Liver (tissue), 9 donors: ENCODE data around the gene BAG5. TPM values are rescaled to one million over a fixed set of nuclear protein-coding genes. Genes with fewer than 3 reads are reported as not detected.

Experiments used
- DNase-seq: peaks from one replicate; pipeline ENCODE4 v3.0.0-alpha.2; 2017; ENCODE audit warnings: low spot score
- H3K27ac ChIP-seq, 2 donors: one replicate each; pipeline ENCODE4 v1.7.0; 2013; ENCODE audit warnings: inconsistent platforms in 2 of 2, low read length in 2 of 2, control low read depth in 1 of 2, low read depth in 1 of 2, mild to moderate bottlenecking in 1 of 2
- H3K27me3 ChIP-seq, 4 donors: one replicate each; pipeline versions ENCODE4 v1.6.1 to v1.7.0; 2013; ENCODE audit warnings: low read length in 3 of 4, inconsistent platforms in 1 of 4, mild to moderate bottlenecking in 1 of 4, moderate library complexity in 1 of 4; ENCODE audit not compliant: control insufficient read depth in 4 of 4, insufficient read depth in 4 of 4
- H3K36me3 ChIP-seq, 4 donors: one replicate each; pipeline versions ENCODE4 v1.6.1 to v1.7.0; 2013; ENCODE audit warnings: low read length in 3 of 4, mild to moderate bottlenecking in 3 of 4, low read depth in 1 of 4, moderate library complexity in 1 of 4; ENCODE audit not compliant: control insufficient read depth in 4 of 4, insufficient read depth in 3 of 4
- H3K4me1 ChIP-seq, 4 donors: one replicate each; pipeline versions ENCODE4 v1.6.1 to v1.7.0; 2013; ENCODE audit warnings: low read length in 3 of 4, mild to moderate bottlenecking in 3 of 4, moderate library complexity in 1 of 4; ENCODE audit not compliant: control insufficient read depth in 4 of 4, insufficient read depth in 4 of 4
- H3K4me3 ChIP-seq, 3 donors: one replicate each; pipeline versions ENCODE4 v1.6.1 to v1.7.0; 2013; ENCODE audit warnings: low read length in 3 of 3, control low read depth in 1 of 3, low read depth in 1 of 3, mild to moderate bottlenecking in 1 of 3
- H3K9ac ChIP-seq, 2 donors: one replicate each; pipeline ENCODE4 v1.7.0; 2013; ENCODE audit warnings: low read length in 2 of 2, mild to moderate bottlenecking in 2 of 2, moderate library complexity in 2 of 2, control low read depth in 1 of 2, low read depth in 1 of 2
- H3K9me3 ChIP-seq, 4 donors: one replicate each; pipeline versions ENCODE4 v1.6.1 to v1.7.0; 2013; ENCODE audit warnings: low read length in 3 of 4; ENCODE audit not compliant: control insufficient read depth in 4 of 4
- EGR1 ChIP-seq, 2 donors: IDR thresholded peaks; 2 replicates each; pipeline ENCODE4 v1.6.1; 2016 to 2018; ENCODE audit warnings: antibody characterized with exemption in 2 of 2, low read depth in 2 of 2
- FOXA2 ChIP-seq: IDR thresholded peaks from 2 replicates; pipeline ENCODE4 v1.6.1; 2016; ENCODE audit warnings: antibody characterized with exemption
- GABPA ChIP-seq, 2 donors: IDR thresholded peaks in 1 of 2; conservative IDR thresholded peaks in 1 of 2; 2 replicates each; pipeline ENCODE4 v1.6.1; 2016; ENCODE audit warnings: antibody characterized with exemption in 2 of 2, mild to moderate bottlenecking in 1 of 2, moderate library complexity in 1 of 2
- HNF4A ChIP-seq, 2 donors: conservative IDR thresholded peaks; 2 replicates each; pipeline ENCODE4 v1.6.1; 2016; ENCODE audit warnings: antibody characterized with exemption in 2 of 2, mild to moderate bottlenecking in 2 of 2
- HNF4G ChIP-seq: IDR thresholded peaks from 2 replicates; pipeline ENCODE4 v1.6.1; 2016; ENCODE audit warnings: antibody characterized with exemption
- JUND ChIP-seq, 2 donors: IDR thresholded peaks; 2 replicates each; pipeline ENCODE4 v1.6.1; 2016; ENCODE audit warnings: antibody characterized with exemption in 2 of 2
- NR2F2 ChIP-seq: IDR thresholded peaks from 2 replicates; pipeline ENCODE4 v1.6.1; 2016; ENCODE audit warnings: antibody characterized with exemption
- RAD21 ChIP-seq, 2 donors: IDR thresholded peaks; 2 replicates each; pipeline ENCODE4 v1.6.1; 2016; ENCODE audit warnings: antibody characterized with exemption in 2 of 2, mild to moderate bottlenecking in 2 of 2
- RXRA ChIP-seq, 2 donors: IDR thresholded peaks; 2 replicates each; pipeline ENCODE4 v1.6.1; 2017 to 2018; ENCODE audit warnings: antibody characterized with exemption in 2 of 2, mild to moderate bottlenecking in 1 of 2
- SP1 ChIP-seq: IDR thresholded peaks from 2 replicates; pipeline ENCODE4 v1.6.1; 2018; ENCODE audit warnings: antibody characterized with exemption, mild to moderate bottlenecking
- TAF1 ChIP-seq: conservative IDR thresholded peaks from 2 replicates; pipeline ENCODE4 v1.6.1; 2016; ENCODE audit warnings: antibody characterized with exemption, mild to moderate bottlenecking
- YY1 ChIP-seq: IDR thresholded peaks from 2 replicates; pipeline ENCODE4 v1.6.1; 2016; ENCODE audit warnings: antibody characterized with exemption, mild to moderate bottlenecking
- WGBS: extraction: QIAGEN DNeasy Blood & Tissue Kit; methylation state at CpG from one replicate; pipeline ENCODE4 v1.1.7; 2013; 5-methylcytosine and 5-hydroxymethylcytosine counted together
- polyA plus RNA-seq, 2 donors: library from polyadenylated mRNA; stranded (reverse) in 1 of 2; unstranded in 1 of 2; fragments of 200-250 nt in 1 of 2; fragments of >200 nt in 1 of 2; fragmentation: Nextera tagmentation in 1 of 2; extraction: Ambion mirVana in 1 of 2; gene quantifications; one replicate each; pipeline versions ENCODE4 v1.2.1 to v1.2.3, GENCODE V29; 2013 to 2015
- total RNA-seq, 2 donors: library from RNA; depleted of rRNA; stranded (reverse); fragments of >200 nt; gene quantifications; one replicate each; pipeline ENCODE4 v1.2.3, GENCODE V29; 2014
- TF ChIP-seq, protein P1 (sequence below): fragments of 150-350 bp; IDR thresholded peaks from 2 replicates; pipeline ENCODE4 v1.5.1; 2017; ENCODE audit warnings: improper control_type of control experiment, low read depth, low read length; ENCODE audit not compliant: missing input control
- TF ChIP-seq, protein P2 (sequence below): IDR thresholded peaks from 2 replicates; pipeline ENCODE4 v1.6.1; 2016; ENCODE audit warnings: antibody characterized with exemption
- TF ChIP-seq, protein P3 (sequence below): IDR thresholded peaks from 2 replicates; pipeline ENCODE4 v1.6.1; 2016; ENCODE audit warnings: antibody characterized with exemption
- TF ChIP-seq, protein P4 (sequence below): IDR thresholded peaks from 2 replicates; pipeline ENCODE4 v1.6.1; 2016; ENCODE audit warnings: antibody characterized with exemption
- TF ChIP-seq, protein P5 (sequence below): IDR thresholded peaks from 2 replicates; pipeline ENCODE4 v1.6.1; 2016; ENCODE audit warnings: antibody characterized with exemption, mild to moderate bottlenecking
- donor health status: healthy.
- donor health status: healthy.
- donor health status: healthy.
- donor health status: healthy.
- donor health status: healthy.

Gene BAG5
- total and polyA plus RNA-seq, 4 donors: 5.4 to 12.5 (median 8.8) TPM

DNA sequence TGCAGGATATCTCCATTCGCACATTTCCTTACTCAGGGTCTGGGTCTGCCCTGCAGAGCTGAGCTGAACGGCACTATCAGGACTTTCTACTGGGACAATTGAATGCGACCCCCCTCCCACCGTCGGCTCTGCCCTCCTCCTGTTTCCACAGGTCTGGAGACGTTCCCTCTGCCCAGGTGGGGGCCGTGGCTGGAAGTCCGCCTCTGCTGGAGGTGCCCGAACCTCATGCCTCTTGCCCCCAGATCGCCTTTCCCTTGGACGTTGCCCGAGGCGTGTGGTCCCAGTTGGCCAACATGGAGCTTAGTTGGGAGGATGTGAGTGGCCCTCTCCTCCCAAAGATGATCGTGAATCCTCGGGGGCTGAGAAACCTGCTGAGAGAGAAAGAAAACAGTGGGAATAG is 45.4 kb upstream of the BAG5 start:
- Histone ChIP-seq H3K4me3 (no peak overlapping the region), H3K4me1 (peaks cover 0 to 11% (median 2%) of the 10 kb centered on the region in 4 donors), H3K36me3 (no peaks in the 10 kb centered on the region), H3K27me3 (no peaks in the 10 kb centered on the region), H3K9ac (no peak overlapping the region), H3K27ac (no peak overlapping the region), H3K9me3 (peaks cover 0 to 9% (median 2%) of the 10 kb centered on the region in 4 donors)
- no peak for DNase-seq
- 31% methylated on average over 15 of the region's 15 CpGs for WGBS
- TF ChIP-seq NR2F2 (no peak), RAD21 (IDR thresholded peaks at IDR 0.05) (no peak), FOXA2 (no peak), TAF1 (no peak), EGR1 (IDR thresholded peaks at IDR 0.05; ENCODE audit: low read depth in 2 of 2) (no peak), RXRA (IDR thresholded peaks at IDR 0.05) (no peak), HNF4A (conservative IDR thresholded peaks at IDR 0.05) (no peak), YY1 (no peak), HNF4G (no peak), SP1 (no peak), GABPA (IDR thresholded peaks at IDR 0.05 in 1 of 2, conservative IDR thresholded peaks at IDR 0.05 in 1 of 2) (no peak)
- TF ChIP-seq, protein P1, sequence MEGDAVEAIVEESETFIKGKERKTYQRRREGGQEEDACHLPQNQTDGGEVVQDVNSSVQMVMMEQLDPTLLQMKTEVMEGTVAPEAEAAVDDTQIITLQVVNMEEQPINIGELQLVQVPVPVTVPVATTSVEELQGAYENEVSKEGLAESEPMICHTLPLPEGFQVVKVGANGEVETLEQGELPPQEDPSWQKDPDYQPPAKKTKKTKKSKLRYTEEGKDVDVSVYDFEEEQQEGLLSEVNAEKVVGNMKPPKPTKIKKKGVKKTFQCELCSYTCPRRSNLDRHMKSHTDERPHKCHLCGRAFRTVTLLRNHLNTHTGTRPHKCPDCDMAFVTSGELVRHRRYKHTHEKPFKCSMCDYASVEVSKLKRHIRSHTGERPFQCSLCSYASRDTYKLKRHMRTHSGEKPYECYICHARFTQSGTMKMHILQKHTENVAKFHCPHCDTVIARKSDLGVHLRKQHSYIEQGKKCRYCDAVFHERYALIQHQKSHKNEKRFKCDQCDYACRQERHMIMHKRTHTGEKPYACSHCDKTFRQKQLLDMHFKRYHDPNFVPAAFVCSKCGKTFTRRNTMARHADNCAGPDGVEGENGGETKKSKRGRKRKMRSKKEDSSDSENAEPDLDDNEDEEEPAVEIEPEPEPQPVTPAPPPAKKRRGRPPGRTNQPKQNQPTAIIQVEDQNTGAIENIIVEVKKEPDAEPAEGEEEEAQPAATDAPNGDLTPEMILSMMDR: no peak
- TF ChIP-seq, protein P2, sequence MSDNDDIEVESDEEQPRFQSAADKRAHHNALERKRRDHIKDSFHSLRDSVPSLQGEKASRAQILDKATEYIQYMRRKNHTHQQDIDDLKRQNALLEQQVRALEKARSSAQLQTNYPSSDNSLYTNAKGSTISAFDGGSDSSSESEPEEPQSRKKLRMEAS: no peak
- TF ChIP-seq, protein P3, sequence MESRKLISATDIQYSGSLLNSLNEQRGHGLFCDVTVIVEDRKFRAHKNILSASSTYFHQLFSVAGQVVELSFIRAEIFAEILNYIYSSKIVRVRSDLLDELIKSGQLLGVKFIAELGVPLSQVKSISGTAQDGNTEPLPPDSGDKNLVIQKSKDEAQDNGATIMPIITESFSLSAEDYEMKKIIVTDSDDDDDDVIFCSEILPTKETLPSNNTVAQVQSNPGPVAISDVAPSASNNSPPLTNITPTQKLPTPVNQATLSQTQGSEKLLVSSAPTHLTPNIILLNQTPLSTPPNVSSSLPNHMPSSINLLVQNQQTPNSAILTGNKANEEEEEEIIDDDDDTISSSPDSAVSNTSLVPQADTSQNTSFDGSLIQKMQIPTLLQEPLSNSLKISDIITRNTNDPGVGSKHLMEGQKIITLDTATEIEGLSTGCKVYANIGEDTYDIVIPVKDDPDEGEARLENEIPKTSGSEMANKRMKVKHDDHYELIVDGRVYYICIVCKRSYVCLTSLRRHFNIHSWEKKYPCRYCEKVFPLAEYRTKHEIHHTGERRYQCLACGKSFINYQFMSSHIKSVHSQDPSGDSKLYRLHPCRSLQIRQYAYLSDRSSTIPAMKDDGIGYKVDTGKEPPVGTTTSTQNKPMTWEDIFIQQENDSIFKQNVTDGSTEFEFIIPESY: no peak
- TF ChIP-seq, protein P4, sequence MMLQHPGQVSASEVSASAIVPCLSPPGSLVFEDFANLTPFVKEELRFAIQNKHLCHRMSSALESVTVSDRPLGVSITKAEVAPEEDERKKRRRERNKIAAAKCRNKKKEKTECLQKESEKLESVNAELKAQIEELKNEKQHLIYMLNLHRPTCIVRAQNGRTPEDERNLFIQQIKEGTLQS: no peak

DNA sequence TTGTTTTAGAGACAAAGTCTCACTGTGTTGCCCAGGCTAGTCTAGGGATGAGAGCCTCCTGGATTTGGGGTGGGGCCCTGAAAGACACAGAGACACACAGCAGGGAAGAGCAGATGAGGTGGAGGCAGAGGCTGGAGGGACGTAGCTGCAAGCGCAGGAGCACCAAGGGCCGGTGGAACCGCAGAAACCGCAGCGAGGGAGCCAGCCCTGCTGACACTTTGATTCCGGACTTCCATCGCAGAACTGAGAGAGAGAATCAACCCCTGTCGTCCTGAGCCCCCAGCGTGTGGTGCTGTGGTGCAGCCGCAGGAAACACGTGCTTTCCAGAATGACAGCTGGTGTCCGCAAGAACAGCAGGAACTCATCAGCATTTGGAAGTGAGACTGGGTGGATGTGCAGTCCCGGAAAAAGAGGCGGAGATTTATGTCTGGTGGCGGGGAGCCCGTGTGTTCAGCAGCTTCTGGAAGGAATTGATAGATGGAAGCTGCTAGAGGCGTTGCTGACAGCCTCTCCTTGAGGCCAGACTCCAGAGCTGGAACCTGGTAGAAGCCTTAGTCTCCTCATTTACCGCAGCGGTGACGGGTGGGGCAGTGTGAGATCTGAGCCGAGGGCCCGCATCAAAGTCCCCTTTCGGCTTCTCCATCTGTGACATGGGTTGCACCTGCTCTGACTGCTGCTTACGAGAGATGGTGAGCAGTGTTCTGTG is 44.7 kb upstream of the BAG5 start:
- no peaks in the 10 kb centered on the region for H3K36me3 ChIP-seq
- no peak for DNase-seq
- no peak overlapping the region for H3K4me3 ChIP-seq
- H3K4me1 ChIP-seq: peaks cover 0 to 11% (median 2%) of the 10 kb centered on the region in 4 donors
- no peaks in the 10 kb centered on the region for H3K27me3 ChIP-seq
- H3K9me3 ChIP-seq: peaks cover 0 to 9% (median 2%) of the 10 kb centered on the region in 4 donors
- WGBS: 12% methylated on average over 25 of the region's 25 CpGs
- TF ChIP-seq, protein P5, sequence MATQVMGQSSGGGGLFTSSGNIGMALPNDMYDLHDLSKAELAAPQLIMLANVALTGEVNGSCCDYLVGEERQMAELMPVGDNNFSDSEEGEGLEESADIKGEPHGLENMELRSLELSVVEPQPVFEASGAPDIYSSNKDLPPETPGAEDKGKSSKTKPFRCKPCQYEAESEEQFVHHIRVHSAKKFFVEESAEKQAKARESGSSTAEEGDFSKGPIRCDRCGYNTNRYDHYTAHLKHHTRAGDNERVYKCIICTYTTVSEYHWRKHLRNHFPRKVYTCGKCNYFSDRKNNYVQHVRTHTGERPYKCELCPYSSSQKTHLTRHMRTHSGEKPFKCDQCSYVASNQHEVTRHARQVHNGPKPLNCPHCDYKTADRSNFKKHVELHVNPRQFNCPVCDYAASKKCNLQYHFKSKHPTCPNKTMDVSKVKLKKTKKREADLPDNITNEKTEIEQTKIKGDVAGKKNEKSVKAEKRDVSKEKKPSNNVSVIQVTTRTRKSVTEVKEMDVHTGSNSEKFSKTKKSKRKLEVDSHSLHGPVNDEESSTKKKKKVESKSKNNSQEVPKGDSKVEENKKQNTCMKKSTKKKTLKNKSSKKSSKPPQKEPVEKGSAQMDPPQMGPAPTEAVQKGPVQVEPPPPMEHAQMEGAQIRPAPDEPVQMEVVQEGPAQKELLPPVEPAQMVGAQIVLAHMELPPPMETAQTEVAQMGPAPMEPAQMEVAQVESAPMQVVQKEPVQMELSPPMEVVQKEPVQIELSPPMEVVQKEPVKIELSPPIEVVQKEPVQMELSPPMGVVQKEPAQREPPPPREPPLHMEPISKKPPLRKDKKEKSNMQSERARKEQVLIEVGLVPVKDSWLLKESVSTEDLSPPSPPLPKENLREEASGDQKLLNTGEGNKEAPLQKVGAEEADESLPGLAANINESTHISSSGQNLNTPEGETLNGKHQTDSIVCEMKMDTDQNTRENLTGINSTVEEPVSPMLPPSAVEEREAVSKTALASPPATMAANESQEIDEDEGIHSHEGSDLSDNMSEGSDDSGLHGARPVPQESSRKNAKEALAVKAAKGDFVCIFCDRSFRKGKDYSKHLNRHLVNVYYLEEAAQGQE: no peak
- TF ChIP-seq NR2F2 (peak; percentile 33), GABPA (IDR thresholded peaks at IDR 0.05 in 1 of 2, conservative IDR thresholded peaks at IDR 0.05 in 1 of 2) (no peak), HNF4G (no peak), RAD21 (IDR thresholded peaks at IDR 0.05) (peak; percentile 59 to 69), RXRA (IDR thresholded peaks at IDR 0.05) (peak in 1 of 2 donors; percentile 12), SP1 (peak; percentile 39), FOXA2 (no peak), JUND (IDR thresholded peaks at IDR 0.05) (no peak)
- TF ChIP-seq, protein P4: no peak
- TF ChIP-seq, protein P2: peak; percentile 85
- TF ChIP-seq, protein P1: peak; percentile 13
- no peak overlapping the region for H3K27ac ChIP-seq
- H3K9ac ChIP-seq: no peak overlapping the region
